Trophoblast cell (in vitro differentiated cells and primary cell): ENCODE results near the gene CARD14.
A peak's percentile ranks its signal among the peaks of the same experiment; 100 is the strongest.

Experiments
- DNase-seq, 2 donors: peaks; one replicate each; pipeline ENCODE4 v3.0.0-alpha.2; 2016
- H2AFZ ChIP-seq: 2 replicates; pipeline ENCODE4 v1.6.1; 2013; ENCODE audit warnings: low read length, moderate library complexity, mild to moderate bottlenecking; ENCODE audit not compliant: insufficient read depth, poor library complexity
- H2AK5ac ChIP-seq: 2 replicates; pipeline ENCODE4 v1.6.1; 2013; ENCODE audit warnings: mild to moderate bottlenecking, low read length
- H2BK120ac ChIP-seq: 2 replicates; pipeline ENCODE4 v1.6.1; 2013; ENCODE audit warnings: low read length, mild to moderate bottlenecking, moderate library complexity; ENCODE audit not compliant: insufficient read depth, poor library complexity
- H2BK12ac ChIP-seq: 2 replicates; pipeline ENCODE4 v1.6.1; 2013; ENCODE audit warnings: mild to moderate bottlenecking, low read length, moderate library complexity
- H2BK5ac ChIP-seq: 2 replicates; pipeline ENCODE4 v1.6.1; 2013; ENCODE audit warnings: low read length, low read depth, moderate library complexity, mild to moderate bottlenecking; ENCODE audit not compliant: poor library complexity
- H3K14ac ChIP-seq: 2 replicates; pipeline ENCODE4 v1.6.1; 2013; ENCODE audit warnings: mild to moderate bottlenecking, low read length
- H3K18ac ChIP-seq: 2 replicates; pipeline ENCODE4 v1.6.1; 2013; ENCODE audit warnings: mild to moderate bottlenecking, low read length
- H3K23ac ChIP-seq: 2 replicates; pipeline ENCODE4 v1.6.1; 2013; ENCODE audit warnings: low read length
- H3K27ac ChIP-seq: 2 replicates; pipeline ENCODE4 v1.5.1; 2013; ENCODE audit warnings: low read depth, mild to moderate bottlenecking, inconsistent platforms, low read length, moderate library complexity
- H3K27me3 ChIP-seq: 2 replicates; pipeline ENCODE4 v1.6.1; 2013; ENCODE audit warnings: inconsistent platforms, mild to moderate bottlenecking, low read length, moderate library complexity; ENCODE audit not compliant: insufficient read depth
- H3K36me3 ChIP-seq, 2 experiments: 1 replicate in 1 of 2; 2 replicates in 1 of 2; pipeline ENCODE4 v1.6.1; 2013; ENCODE audit warnings: low read length in 2 of 2, mild to moderate bottlenecking in 2 of 2, moderate library complexity in 1 of 2; ENCODE audit not compliant: insufficient read depth in 2 of 2, control insufficient read depth in 1 of 2
- H3K4ac ChIP-seq: 2 replicates; pipeline ENCODE4 v1.6.1; 2013; ENCODE audit warnings: low read depth, mild to moderate bottlenecking, low read length, moderate library complexity
- H3K4me1 ChIP-seq, 2 experiments: 1 replicate in 1 of 2; 2 replicates in 1 of 2; pipeline ENCODE4 v1.6.1; 2013; ENCODE audit warnings: low read length in 2 of 2, mild to moderate bottlenecking in 2 of 2, moderate library complexity in 1 of 2; ENCODE audit not compliant: insufficient read depth in 2 of 2, control insufficient read depth in 1 of 2
- H3K4me2 ChIP-seq: 2 replicates; pipeline ENCODE4 v1.6.1; 2013; ENCODE audit warnings: inconsistent platforms, mild to moderate bottlenecking, low read length, moderate library complexity
- H3K4me3 ChIP-seq: 2 replicates; pipeline ENCODE4 v1.5.1; 2013; ENCODE audit warnings: mild to moderate bottlenecking, low read depth, low read length, inconsistent platforms
- H3K79me1 ChIP-seq: one replicate; pipeline ENCODE4 v1.6.1; 2013; ENCODE audit warnings: low read length
- H3K79me2 ChIP-seq: 2 replicates; pipeline ENCODE4 v1.6.1; 2013; ENCODE audit warnings: low read length, mild to moderate bottlenecking; ENCODE audit not compliant: control insufficient read depth, insufficient read depth, poor library complexity
- H3K9ac ChIP-seq: 2 replicates; pipeline ENCODE4 v1.6.1; 2013; ENCODE audit warnings: mild to moderate bottlenecking, low read length
- H3K9me3 ChIP-seq: 2 replicates; pipeline ENCODE4 v1.6.1; 2013; ENCODE audit warnings: low read depth, mild to moderate bottlenecking, control low read depth, inconsistent platforms, low read length; ENCODE audit not compliant: insufficient read depth
- H4K12ac ChIP-seq: 2 replicates; pipeline ENCODE4 v1.6.1; 2013; ENCODE audit warnings: low read depth, mild to moderate bottlenecking, low read length, moderate library complexity
- H4K8ac ChIP-seq: 2 replicates; pipeline ENCODE4 v1.6.1; 2013; ENCODE audit warnings: low read depth, mild to moderate bottlenecking, low read length, moderate library complexity
- H4K91ac ChIP-seq: one replicate; pipeline ENCODE4 v1.6.1; 2013; ENCODE audit warnings: low read depth, mild to moderate bottlenecking, low read length, moderate library complexity
- WGBS: extraction: QIAGEN DNeasy Blood & Tissue Kit; methylation state at CpG from one replicate; pipeline ENCODE4 v1.1.7; 2013; ENCODE audit warnings: missing lambda C conversion rate; ENCODE audit not compliant: insufficient read length, insufficient coverage; ENCODE audit errors: extremely low coverage; 5-methylcytosine and 5-hydroxymethylcytosine counted together

Gene CARD14

DNA sequence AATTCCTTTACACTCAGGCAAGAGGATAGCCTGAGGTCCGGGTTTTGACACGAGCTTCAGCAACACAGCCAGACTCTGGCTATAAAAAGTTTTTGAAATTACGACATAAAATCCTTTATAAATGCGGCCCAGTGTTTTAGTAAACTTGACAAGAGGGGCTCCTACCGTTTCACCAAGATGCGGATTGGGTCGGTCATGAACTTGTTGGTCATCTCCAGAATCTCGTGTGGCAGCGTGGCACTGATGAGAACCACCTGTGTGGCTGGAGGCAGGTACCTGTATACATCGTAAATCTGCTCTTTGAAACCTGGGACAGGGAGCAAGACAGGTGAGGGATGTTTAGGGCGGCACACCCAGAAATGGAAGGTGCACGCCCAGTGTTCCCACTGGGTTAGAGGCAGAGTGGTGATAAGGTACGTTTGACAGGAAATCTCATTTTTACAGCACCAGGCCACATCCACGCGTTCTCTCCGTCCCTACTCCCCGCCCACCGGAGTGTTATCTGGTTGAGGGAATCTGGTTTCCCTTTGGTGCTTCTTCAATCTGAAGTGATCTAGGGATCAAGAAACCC, 30.9 kb upstream of the CARD14 start:
- Histone ChIP-seq H4K91ac (no peak overlapping the region), H4K12ac (no peak overlapping the region)
- no CpG with 5 or more reads among the region's 18 CpGs for WGBS

DNA sequence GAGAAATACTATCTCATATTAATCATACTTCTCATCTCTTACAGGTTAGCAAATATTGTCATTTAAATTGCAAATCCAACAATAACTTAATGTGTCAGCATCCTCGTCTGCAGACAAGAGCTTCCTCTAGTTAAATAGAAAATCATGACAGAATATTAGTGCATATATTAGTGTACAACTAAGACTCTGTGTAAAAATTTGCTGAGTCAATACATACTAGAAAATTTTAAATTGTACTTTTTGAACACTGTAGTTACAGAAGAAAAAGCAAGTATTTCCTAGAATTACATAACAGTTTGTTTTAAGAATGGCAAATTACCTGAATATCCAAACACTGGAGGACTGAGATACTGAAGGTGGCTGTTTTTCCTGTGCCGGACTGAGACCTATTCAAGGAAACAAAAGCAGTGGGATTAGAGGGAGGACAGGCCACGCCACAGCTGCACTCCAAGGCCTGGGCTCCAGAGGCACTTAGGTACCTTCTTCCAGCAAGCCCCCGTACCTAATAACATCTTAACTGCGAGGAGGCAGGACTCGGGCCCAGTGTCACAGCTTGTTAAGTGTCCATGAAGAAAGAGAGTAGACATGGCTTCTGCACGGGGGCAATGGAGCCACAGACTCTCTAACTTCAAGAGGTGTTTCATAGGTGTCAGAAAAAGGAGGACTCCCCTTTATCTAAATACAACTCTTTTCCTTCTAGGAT, 28.2 kb upstream of the CARD14 start:
- Histone ChIP-seq H3K4ac (no peak overlapping the region), H3K79me2 (peaks cover 15% of the 10 kb centered on the region), H3K23ac (no peak overlapping the region), H3K4me1 (peaks cover 4 to 8% of the 10 kb centered on the region in 2 experiments), H3K27me3 (no peaks in the 10 kb centered on the region), H2BK5ac (no peak overlapping the region), H4K91ac (no peak overlapping the region), H2AK5ac (no peak overlapping the region), H2AFZ (no peak overlapping the region), H3K18ac (no peak overlapping the region), H2BK12ac (no peak overlapping the region), H3K4me3 (no peak overlapping the region), H3K14ac (no peak overlapping the region), H3K4me2 (no peak overlapping the region), H3K9ac (no peak overlapping the region), H3K36me3 (peaks cover 54 to 57% of the 10 kb centered on the region in 2 experiments), H2BK120ac (no peak overlapping the region), H3K9me3 (no peaks in the 10 kb centered on the region), H4K12ac (no peak overlapping the region), H3K79me1 (peaks cover under 1% of the 10 kb centered on the region), H4K8ac (no peak overlapping the region), H3K27ac (no peak overlapping the region)
- WGBS, result no CpG with 5 or more reads among the region's 7 CpGs
- peak in 1 of 2 donors; percentile 11 for DNase-seq

More for the DNA sequence above, 30.9 kb upstream of the CARD14 start:
- Histone ChIP-seq H2BK12ac (no peak overlapping the region), H3K9me3 (no peaks in the 10 kb centered on the region), H3K79me2 (no peaks in the 10 kb centered on the region), H2BK120ac (no peak overlapping the region), H3K4me2 (no peak overlapping the region), H3K14ac (no peak overlapping the region), H3K9ac (no peak overlapping the region), H3K27ac (no peak overlapping the region), H3K23ac (no peak overlapping the region), H3K4me3 (no peak overlapping the region), H3K79me1 (no peaks in the 10 kb centered on the region), H2AK5ac (no peak overlapping the region), H3K18ac (no peak overlapping the region), H2AFZ (no peak overlapping the region), H4K8ac (no peak overlapping the region), H3K4ac (no peak overlapping the region), H2BK5ac (no peak overlapping the region), H3K27me3 (no peaks in the 10 kb centered on the region), H3K4me1 (no peaks in the 10 kb centered on the region), H3K36me3 (peaks cover 64 to 72% of the 10 kb centered on the region in 2 experiments)
- DNase-seq, result peak in 1 of 2 donors; percentile 44

- H3K27ac ChIP-seq, result no peak overlapping the region
- H3K4me1 ChIP-seq, result peaks cover 4 to 8% of the 10 kb centered on the region in 2 experiments
- H3K9ac ChIP-seq, result no peak overlapping the region
- H3K36me3 ChIP-seq, result peaks cover 45 to 46% of the 10 kb centered on the region in 2 experiments
- peaks cover 25% of the 10 kb centered on the region for H3K79me2 ChIP-seq
- no peak overlapping the region for H2BK120ac ChIP-seq
- no peak overlapping the region for H2BK12ac ChIP-seq
- no peaks in the 10 kb centered on the region for H3K9me3 ChIP-seq
- no peak overlapping the region for H4K8ac ChIP-seq
- no peak overlapping the region for H3K18ac ChIP-seq
- WGBS, result no CpG with 5 or more reads among the region's 6 CpGs
- H3K79me1 ChIP-seq, result peaks cover 12% of the 10 kb centered on the region
- H3K23ac ChIP-seq, result no peak overlapping the region
- H4K12ac ChIP-seq, result no peak overlapping the region
- H4K91ac ChIP-seq, result no peak overlapping the region
- no peaks in the 10 kb centered on the region for H3K27me3 ChIP-seq
- no peak overlapping the region for H2AK5ac ChIP-seq
- H3K4ac ChIP-seq, result no peak overlapping the region
- no peak overlapping the region for H3K4me2 ChIP-seq
- H2BK5ac ChIP-seq, result no peak overlapping the region
- H2AFZ ChIP-seq, result no peak overlapping the region
- H3K14ac ChIP-seq, result no peak overlapping the region
- peak in 1 of 2 donors; percentile 21 for DNase-seq
- no peak overlapping the region for H3K4me3 ChIP-seq
Observed at GRCh38 chr17:80142929-80143328, 26.9 kb upstream of the CARD14 start.

DNA sequence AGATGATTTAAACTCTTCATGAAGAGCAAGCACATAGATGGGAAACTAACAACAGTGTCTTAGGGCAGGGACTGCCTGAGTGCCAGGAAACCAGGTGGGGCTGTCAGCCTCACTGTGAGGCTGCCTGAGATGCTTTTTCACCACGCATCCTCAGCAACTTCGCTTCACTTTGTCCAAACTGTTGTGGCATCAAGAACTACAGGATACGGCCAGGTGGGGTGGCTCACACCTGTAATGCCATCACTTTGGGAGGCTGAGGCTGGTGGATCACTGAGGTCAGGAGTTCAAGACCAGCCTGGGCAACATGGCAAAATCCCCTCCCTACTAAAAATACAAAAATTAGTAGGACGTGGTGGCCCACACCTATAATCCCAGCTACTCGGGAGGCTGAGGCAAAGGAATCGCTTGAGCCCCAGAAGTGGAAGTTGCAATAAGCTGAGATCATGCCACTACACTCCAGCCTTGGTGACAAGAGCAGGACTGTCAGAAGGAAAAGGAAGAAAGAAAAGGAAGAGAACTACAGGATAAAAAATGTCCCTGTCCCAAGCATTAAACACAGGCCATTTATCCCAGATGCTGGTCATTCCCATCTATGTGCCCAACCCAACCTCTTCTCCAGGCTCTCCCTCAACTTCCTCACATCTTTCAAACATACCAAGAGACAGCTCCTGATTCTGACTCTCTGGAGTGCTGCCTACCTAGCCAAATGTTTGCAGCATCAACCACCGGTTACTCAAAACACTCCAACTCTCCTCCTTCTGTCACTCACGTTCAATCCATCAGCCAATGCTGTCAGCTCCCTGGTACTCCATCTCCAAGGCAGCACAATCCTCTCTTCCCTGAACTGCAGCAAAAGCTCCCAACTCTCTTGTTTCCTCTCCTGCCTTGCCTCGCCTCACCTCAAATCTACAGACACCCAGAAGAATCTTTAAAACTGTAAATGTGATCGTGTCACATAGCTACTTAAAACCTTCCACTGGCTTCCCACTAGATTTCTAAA, 24.5 kb upstream of the CARD14 start:
- H3K4me2 ChIP-seq, result peak overlapping the region; percentile 89
- no peak overlapping the region for H4K91ac ChIP-seq
- H3K79me1 ChIP-seq, result peaks cover 14% of the 10 kb centered on the region
- H3K36me3 ChIP-seq, result peaks cover 26 to 27% of the 10 kb centered on the region in 2 experiments
- no peak overlapping the region for H3K14ac ChIP-seq
- H3K4me1 ChIP-seq, result peaks cover 10 to 12% of the 10 kb centered on the region in 2 experiments
- H2BK12ac ChIP-seq, result no peak overlapping the region
- no peak overlapping the region for H2BK120ac ChIP-seq
- H3K4me3 ChIP-seq, result no peak overlapping the region
- H3K9ac ChIP-seq, result peak overlapping the region; percentile 8
- no peak overlapping the region for H4K12ac ChIP-seq
- no peak overlapping the region for H2AFZ ChIP-seq
- H3K4ac ChIP-seq, result peak overlapping the region; percentile 94
- peak in 1 of 2 donors; percentile 27 for DNase-seq
- H3K27me3 ChIP-seq, result no peaks in the 10 kb centered on the region
- H3K23ac ChIP-seq, result peak overlapping the region; percentile 81
- whole genome bisulfite sequencing, result no CpG with 5 or more reads among the region's 10 CpGs
- peaks cover 29% of the 10 kb centered on the region for H3K79me2 ChIP-seq
- no peak overlapping the region for H4K8ac ChIP-seq
- H3K18ac ChIP-seq, result no peak overlapping the region
- no peak overlapping the region for H3K27ac ChIP-seq
- H3K9me3 ChIP-seq, result peaks cover 2% of the 10 kb centered on the region
- H2AK5ac ChIP-seq, result no peak overlapping the region
- H2BK5ac ChIP-seq, result no peak overlapping the region
